ENCODE results near the gene AKR7A3.

AKR7A3 gene

DNA sequence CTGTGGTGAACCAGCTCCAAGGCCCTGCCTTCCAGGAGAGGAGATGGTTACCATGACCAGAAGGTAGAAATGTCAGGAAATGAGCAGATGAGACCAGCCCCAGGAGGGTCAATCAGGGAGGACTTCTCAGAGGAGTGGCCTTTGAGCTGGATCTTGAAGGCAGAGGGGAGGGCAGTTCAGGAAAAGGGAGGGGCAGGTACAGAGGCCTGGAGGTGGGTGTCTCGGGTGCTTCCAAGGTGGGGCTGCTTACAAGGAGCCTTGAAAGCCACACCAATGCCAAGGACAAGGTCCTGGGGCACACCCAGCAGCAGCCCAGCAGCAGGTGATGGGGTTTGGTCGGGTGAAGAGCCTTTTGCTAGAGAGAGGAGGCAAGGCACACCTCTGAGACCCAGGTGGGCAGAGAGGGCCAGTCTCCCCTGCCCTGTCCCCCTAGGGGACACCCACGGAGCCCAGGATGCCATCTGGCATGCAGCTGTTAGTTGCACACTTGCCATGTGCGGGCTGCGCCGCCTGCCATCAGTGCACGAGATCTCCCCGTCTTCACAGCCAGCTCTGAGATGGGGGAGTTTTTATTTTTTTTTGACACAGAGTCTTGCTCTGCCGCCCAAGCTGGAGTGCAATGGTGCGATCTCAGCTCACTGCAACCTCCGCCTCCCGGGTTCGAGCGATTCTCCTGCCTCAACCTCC is 42.0 kb upstream of the AKR7A3 start:
- no peak overlapping the region for H3K4me3 ChIP-seq (ENCODE audit: low read depth, low read length)
- TF ChIP-seq, protein P1, sequence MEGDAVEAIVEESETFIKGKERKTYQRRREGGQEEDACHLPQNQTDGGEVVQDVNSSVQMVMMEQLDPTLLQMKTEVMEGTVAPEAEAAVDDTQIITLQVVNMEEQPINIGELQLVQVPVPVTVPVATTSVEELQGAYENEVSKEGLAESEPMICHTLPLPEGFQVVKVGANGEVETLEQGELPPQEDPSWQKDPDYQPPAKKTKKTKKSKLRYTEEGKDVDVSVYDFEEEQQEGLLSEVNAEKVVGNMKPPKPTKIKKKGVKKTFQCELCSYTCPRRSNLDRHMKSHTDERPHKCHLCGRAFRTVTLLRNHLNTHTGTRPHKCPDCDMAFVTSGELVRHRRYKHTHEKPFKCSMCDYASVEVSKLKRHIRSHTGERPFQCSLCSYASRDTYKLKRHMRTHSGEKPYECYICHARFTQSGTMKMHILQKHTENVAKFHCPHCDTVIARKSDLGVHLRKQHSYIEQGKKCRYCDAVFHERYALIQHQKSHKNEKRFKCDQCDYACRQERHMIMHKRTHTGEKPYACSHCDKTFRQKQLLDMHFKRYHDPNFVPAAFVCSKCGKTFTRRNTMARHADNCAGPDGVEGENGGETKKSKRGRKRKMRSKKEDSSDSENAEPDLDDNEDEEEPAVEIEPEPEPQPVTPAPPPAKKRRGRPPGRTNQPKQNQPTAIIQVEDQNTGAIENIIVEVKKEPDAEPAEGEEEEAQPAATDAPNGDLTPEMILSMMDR (IDR thresholded peaks at IDR 0.05; ENCODE audit: borderline replicate concordance, insufficient read depth, low read depth, low read length) = no peak

DNA sequence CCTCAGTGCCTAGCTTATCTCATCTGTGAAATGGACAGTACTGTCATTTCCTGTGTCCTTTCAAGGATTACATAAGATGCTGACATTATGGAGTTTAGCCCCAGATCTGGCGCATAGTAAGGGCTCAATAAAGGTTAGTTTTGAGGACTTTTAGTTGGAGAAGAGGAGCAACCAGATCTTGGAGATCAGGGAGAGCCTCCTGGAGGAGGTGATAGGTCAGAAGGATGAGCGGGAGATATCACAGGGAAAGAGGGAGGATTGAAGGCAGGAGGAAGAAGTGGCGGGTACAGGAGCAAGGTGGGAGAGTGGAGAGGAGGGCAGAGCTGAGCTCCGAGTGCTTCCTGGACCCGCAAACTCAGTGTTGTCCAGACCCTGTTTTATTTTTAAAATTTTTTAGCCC is 41.0 kb upstream of the AKR7A3 start:
- no peak overlapping the region for H3K4me3 ChIP-seq (ENCODE audit: low read depth, low read length)
- TF ChIP-seq, protein P1 (IDR thresholded peaks at IDR 0.05; ENCODE audit: borderline replicate concordance, insufficient read depth, low read depth, low read length) = no peak

DNA sequence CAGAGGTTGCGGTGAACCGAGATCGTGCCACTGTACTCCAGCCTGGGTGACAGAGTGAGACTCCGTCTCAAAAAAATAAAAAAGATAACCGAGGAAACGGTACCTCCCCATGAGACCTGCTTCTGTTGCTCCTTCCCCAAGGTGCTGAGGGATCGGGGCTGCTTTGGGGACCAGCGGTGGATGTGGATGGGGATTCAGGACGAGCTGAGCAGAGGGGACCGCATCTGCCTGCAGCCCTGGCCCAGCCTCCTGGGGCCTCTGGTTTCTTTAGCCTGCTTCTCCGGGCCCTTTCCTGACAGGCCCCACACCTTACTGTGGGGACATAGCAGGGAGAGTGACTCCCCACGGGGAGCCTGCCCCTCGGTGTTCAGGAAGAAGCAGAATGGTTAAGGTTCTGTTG is 40.6 kb upstream of the AKR7A3 start:
- H3K4me3 ChIP-seq (ENCODE audit: low read depth, low read length) = no peak overlapping the region

DNA sequence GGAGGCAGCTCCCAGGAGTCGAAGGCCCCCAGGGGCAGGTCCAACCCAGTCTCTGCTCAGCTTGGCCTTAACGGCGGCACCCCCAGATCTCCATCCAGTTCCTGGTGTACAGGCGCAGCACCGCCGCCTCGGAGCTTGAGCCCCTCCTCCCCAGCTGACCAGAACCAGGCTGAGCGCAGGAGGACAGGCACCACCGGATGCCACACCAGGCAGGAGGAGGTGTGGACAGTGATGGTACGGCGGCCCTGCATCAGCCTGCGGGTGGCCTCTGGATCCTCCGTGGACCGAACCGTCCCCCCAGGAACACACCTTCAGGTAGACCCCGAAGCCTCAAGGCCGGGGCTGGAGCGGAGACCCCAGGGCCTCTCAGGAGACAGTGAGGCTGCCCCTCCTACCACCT is 39.9 kb upstream of the AKR7A3 start:
- TF ChIP-seq, protein P1 (IDR thresholded peaks at IDR 0.05; ENCODE audit: borderline replicate concordance, insufficient read depth, low read depth, low read length) = no peak
- H3K4me3 ChIP-seq (ENCODE audit: low read depth, low read length) = no peak overlapping the region

More for the DNA sequence above, 40.6 kb upstream of the AKR7A3 start:
- TF ChIP-seq, protein P1 (IDR thresholded peaks at IDR 0.05; ENCODE audit: borderline replicate concordance, insufficient read depth, low read depth, low read length) = no peak

DNA sequence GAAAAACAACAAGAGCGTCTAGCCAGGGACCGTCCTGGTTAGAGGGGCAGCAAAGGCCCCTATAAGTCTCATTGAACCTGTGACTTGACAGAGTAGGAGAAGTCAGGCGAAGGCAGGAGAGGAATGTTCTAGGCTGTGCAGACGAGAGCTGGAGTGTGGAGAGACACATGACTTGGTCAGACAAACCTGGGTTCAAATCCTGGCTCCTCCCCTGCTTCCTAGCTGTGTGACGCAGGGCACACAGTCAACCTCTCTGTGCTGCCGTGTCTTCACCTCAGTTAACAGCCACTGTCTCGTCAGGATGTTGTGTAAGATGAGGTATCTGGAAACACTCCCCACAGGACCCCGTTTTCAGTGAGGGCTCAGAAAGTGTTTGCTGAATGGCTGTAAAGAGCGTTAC is 39.2 kb upstream of the AKR7A3 start:
- TF ChIP-seq, protein P1 (IDR thresholded peaks at IDR 0.05; ENCODE audit: borderline replicate concordance, insufficient read depth, low read depth, low read length) = no peak
- no peak overlapping the region for H3K4me3 ChIP-seq (ENCODE audit: low read depth, low read length)

DNA sequence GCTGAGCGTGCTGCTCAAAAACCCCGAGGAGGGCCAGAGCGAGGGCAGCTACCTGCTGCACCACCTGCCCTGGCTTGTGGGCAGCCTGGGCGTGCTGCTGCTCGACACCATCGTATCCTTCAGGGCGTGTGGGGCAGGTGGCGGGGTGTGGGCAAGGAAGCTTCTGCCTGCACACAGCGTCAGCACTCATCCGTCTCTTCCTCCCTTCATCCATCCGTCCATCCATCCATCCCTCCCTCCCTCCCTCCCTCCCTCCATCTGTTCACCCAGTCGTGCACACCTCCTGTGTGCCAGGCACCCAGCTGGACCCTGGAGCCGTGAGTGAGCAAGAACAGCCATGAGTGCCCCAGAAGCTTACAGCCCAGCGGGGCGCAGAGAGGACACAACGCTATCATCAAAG is 38.7 kb upstream of the AKR7A3 start:
- no peak overlapping the region for H3K4me3 ChIP-seq (ENCODE audit: low read depth, low read length)
- TF ChIP-seq, protein P1 (IDR thresholded peaks at IDR 0.05; ENCODE audit: borderline replicate concordance, insufficient read depth, low read depth, low read length) = no peak

DNA sequence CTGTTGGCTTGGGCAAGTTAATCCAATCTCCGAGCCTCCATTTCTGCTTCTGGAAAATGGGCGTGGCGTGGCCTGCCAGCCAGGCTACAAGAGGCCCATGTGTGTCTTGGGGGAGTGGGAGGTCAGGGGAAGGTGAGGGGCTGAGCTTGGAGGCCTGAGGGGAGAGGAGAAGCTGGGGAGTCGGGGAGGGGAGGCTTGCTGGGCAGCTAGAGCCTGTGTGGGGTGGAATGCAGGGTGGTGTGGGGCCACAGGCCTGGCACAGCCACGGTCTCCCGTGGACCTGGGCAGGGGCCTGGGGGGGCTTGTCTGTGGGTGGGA is 38.1 kb upstream of the AKR7A3 start:
- TF ChIP-seq, protein P1 (IDR thresholded peaks at IDR 0.05; ENCODE audit: borderline replicate concordance, insufficient read depth, low read depth, low read length) = no peak
- H3K4me3 ChIP-seq (ENCODE audit: low read depth, low read length) = no peak overlapping the region
